Left forelimb (tissue), 1 donor: ENCODE results near the gene HYAL2.
A peak's percentile ranks its signal among the peaks of the same experiment; 100 is the strongest.
"Not testable (repeated sequence)": the region's sequence is repeated elsewhere in the genome, so short reads cannot be mapped to it uniquely, and the experiment has no call there.

Experiments
- DNase-seq: peaks from one replicate; pipeline ENCODE4 v3.0.0-alpha.2; 2018; ENCODE audit warnings: low spot score

Gene HYAL2

GRCh38 chr3:50292159-50293078 lies 30.1 kb downstream of the HYAL2 start, which contains the start of gene IFRD2:
Gene IFRD2, minus strand, starts transcription at chr3:50292429. Its CDS starts 155 bp downstream, at chr3:50292274.
- DNase-seq, result peak; percentile 96

GRCh38 chr3:50290161-50290641 lies 32.3 kb downstream of the HYAL2 start:
- peak; percentile 61 for DNase-seq

GRCh38 chr3:50289130-50289529 lies 33.4 kb downstream of the HYAL2 start:
- DNase-seq, result no peak

GRCh38 chr3:50288387-50289007 lies 34.0 kb downstream of the HYAL2 start:
- DNase-seq, result no peak

GRCh38 chr3:50287262-50287661 lies 35.3 kb downstream of the HYAL2 start:
- DNase-seq, result no peak

GRCh38 chr3:50286322-50287227 lies 36.0 kb downstream of the HYAL2 start:
- DNase-seq, result no peak

- not testable (repeated sequence) for DNase-seq
These were observed 38.4 kb downstream of the HYAL2 start for GRCh38 chr3:50284121-50284520.

- no peak for DNase-seq
These were observed 43.1 kb downstream of the HYAL2 start for GRCh38 chr3:50279255-50280016.

GRCh38 chr3:50278880-50279224 lies 43.7 kb downstream of the HYAL2 start, which contains the start of gene LSMEM2:
Gene LSMEM2, plus strand, starts transcription at chr3:50279087. Its CDS starts 27 bp downstream, at chr3:50279114.
- DNase-seq, result no peak

- DNase-seq, result no peak
These were observed 44.2 kb downstream of the HYAL2 start for GRCh38 chr3:50278123-50278879.

- no peak for DNase-seq
These were observed 45.8 kb downstream of the HYAL2 start for GRCh38 chr3:50276762-50277101.

- no peak for DNase-seq
These were observed 46.4 kb downstream of the HYAL2 start for GRCh38 chr3:50275996-50276761.

- no peak for DNase-seq
These were observed 47.2 kb downstream of the HYAL2 start for GRCh38 chr3:50275141-50275995.

- no peak for DNase-seq
These were observed 48.0 kb downstream of the HYAL2 start for GRCh38 chr3:50274371-50275104.

- DNase-seq, result no peak
These were observed 48.9 kb downstream of the HYAL2 start for GRCh38 chr3:50273689-50274065.

- peak; percentile 90 for DNase-seq
These were observed 49.4 kb downstream of the HYAL2 start for GRCh38 chr3:50272911-50273688.

- DNase-seq, result not testable (repeated sequence)
These were observed 50.0 kb downstream of the HYAL2 start for GRCh38 chr3:50272538-50272910.
